ENCODE measurements around the gene CFAP91.
A peak's percentile ranks its signal among the peaks of the same experiment; 100 is the strongest.

Gene CFAP91

DNA sequence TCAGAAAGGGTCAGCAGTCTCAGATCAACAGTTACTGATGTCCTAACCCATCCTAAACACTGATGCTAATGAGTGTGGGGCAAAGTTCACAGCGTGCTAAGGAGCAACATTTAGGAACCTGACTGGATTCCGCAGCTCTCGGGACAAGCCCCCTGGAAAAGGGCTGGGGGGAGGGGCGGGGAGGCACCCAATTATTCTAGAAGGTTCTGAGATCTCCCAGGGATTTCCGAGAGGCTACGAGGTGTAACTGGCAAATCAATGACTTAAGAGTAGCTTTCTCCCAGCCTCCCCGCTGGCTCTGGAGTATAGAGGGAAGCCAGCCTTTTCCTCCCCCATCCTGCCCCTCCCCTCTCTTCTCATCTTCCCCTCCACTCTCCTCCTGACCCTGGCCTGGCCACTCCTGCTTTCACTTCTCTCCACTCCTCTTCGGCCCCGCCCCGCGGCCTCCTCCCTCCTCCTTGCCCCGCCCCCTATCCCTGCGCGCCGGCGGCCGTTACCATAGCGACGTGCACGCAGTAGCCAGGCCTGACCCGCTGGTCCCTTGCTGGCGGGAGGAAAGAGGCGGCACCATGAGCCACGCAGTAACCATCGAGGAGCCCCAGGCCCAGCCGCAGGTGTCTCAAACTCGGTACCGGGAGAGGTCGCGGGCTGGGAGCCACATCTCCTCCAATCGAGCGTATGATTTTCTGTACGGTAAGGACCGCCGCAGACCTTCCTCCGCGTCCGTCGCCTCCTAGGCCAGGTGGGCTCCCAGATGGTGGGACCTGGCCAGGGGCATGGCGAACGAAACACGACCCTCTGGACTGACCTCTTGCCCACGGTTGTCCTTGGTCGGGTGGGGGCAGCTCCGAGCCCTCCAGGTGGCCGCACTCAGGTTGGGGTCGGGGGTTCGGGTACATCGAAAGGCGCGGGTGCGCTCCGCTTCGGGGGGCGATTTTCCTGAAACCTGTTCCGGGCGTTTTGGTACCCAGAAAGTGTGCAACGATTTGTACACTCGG lies at the start of gene CFAP91:
Gene CFAP91 (plus strand): TSS at position 493 of the 998 bp plus-strand sequence. CDS start 77 bp downstream, at position 570.
- peak; percentile 37 for DNase-seq

DNA sequence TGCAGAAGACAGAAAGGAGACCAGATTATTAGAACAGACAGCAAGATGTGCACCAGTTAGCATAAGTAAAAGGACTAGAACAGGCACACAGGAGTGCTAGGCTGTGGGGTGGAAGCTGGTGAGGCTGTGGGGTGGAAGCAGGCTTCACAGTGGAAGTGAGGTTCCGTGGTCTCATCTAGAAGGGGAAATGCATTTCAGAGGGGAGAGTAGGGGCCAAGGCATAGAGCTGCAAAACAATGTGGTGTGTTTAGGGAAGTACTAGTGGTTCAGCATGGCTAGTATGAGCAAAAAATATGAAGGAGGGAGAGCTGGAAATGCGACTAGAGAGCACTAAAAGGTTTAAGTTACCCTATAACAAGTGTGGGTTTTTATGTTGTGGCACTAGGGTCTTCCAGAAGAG lies 48.9 kb upstream of the CFAP91 start:
- no peak for DNase-seq

DNA sequence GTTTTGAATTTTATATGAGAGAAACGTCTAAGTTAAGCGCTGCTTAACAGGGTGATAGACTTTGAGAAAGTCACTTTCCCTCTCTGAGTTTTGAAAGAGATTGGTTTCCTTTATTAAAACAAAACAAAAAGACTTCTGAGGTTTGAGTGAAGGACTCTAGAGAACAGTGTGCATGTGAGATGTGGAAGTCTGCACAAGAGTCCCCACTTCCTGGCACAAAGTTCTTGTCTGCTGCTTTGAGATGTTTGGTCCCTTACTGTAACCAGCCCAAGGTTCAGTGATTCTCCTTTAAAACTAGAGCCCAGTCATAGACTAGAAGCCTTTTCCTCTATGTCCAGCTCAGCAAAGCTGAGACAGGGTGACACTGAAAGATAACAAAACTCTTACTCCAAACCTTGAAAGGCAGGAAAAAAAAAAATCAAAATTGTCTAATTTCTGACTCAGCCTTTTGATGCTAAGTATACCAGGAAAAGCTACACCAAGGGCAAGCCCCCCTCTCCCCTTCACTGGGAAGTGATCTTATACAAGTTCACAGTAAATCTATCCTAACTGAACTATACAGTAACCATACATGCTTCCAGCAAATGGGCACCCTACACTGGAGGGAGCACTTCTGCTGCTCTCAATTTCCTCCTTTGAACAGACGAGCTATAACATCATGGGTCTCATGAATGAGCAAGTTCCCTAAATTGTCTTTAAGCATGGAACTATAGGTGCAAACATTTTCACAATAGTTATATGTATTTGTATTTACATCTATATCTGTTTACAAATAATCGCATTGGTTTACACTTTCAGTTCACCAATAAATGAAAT lies 44.7 kb upstream of the CFAP91 start:
- no peak for DNase-seq

DNA sequence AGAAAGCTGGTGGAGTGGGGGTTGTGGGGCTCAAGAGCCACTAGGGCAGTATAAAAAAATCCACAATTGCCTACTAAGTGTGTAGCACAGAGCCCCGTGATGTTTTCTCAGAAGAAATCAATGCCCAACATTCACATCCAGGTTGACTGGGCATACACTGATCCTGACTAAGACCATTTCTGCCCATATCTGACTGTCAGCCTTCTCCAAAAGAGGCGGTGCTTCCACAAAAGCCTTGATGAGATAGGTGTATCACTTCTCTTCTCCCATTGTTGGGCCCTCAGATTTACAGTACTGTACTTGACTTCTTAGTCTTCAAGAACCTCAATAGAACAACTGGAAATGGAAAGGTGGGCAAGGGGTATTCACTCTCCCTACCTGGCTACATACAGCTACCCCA lies 43.8 kb upstream of the CFAP91 start:
- no peak for DNase-seq

DNA sequence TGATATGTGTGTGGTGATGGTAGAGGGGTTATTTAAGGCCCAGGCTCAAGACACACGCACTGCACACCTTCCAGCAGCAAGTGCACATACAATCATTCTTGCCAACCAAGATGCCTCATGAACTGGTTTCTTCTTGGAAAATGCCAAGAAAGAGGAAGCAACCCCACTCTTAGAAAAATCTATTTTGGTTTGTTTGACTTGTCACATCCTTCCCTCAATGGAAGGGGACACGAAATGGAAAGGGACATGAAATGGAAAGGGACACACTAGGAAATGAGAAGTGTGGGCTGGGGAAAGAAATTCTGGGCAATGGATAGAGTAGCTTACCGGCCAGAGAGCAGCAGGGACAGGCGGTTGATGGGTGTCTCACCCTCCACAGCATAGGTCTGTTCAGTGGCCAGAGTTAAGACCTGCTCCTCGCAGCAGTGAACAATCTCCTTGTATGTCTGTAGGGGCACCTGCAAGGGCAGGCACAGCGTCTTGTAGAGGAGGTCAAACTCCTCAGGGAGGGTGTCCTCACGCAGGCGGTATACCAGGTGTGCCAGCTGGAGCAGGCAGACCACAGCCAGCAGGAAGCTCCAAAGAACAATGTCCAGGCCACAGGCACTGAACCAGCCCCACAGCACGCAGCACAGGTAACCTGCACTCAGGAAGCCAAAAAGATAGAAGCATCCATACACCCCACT lies 43.1 kb upstream of the CFAP91 start:
- no peak for DNase-seq

DNA sequence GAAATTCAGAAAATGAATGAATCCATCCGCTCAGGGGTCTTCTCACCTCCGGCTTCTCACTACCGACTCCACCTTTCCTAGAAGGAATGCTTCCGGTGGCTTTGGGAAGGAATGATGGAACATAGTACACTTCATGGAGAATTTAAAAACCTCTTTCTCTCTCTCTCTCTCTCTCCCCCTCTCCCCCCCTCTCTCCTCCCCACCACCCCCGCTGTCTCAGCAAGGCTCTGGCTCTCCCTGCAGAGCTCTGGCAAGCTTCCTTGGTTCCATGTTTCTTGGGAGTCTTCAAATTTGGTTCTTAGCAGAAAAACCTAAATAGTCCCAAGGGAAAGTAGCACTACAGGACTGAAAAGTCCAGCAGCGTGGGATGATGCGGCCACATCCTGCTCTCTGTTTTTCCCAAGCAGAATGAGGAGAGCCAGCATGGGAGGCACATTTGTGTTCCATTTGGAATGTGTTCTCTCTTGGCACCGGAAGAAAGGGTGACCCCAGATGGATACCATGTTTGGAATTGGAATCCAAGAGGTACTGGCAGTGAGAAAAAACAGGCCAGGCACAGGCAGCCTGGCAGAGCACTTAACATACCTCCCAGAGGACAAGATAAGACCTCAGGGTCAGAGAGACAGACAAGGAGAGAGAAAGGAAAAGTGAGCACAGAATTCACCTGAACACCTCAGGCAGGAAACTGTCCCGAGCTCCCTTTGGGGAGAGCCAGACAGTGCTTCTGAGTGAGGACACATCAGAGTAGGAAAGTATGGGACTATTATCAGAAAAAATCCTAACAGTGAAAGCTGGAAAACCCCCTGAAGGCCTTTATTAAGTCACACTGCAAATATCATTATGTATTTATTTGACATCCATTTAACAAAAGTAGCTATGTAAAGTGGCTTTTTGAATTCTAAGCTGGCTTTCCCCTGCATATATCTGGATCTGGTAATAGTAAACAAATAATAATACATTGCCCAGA lies 42.1 kb upstream of the CFAP91 start, which contains the start of gene POPDC2:
Gene POPDC2 (minus strand): TSS at position 116 of the 967 bp plus-strand sequence. CDS start 166 bp downstream, outside the sequence.
- DNase-seq, result no peak

DNA sequence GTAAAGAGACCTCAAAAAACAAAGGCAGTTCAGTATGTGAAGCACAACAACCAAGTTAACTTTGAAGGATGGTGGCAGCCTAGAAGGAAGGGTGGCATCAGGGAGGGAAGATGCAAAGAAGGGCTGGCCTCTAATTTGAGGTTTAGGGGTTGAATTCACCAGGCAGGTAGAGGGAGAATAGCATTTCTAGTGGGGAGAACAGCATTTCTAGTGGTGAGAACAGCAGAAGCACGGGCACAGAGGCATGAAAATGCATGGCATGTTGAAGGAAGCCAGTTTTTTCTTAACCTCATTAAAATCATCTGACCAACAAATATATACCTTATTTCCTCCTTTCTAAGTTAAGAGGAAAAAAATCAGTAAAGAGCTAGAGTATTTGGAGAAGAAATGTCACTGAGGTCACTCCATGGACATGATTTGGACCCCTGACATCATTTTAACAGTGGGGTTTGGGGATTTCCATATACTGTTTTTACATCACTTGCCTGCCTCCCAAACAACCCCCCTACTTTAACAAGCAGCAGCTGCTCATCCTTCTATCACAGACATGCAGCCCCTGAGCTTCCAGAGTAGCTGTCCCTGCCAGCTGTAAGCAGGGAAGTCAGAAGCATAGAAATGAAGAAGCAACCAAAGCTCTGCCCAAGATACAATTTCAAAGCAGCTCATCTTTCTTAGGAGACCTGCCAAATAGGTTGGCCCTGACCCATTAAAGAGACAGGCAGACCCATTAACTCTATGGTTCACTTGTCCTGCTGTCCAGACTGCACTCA lies 40.0 kb upstream of the CFAP91 start:
- no peak for DNase-seq

DNA sequence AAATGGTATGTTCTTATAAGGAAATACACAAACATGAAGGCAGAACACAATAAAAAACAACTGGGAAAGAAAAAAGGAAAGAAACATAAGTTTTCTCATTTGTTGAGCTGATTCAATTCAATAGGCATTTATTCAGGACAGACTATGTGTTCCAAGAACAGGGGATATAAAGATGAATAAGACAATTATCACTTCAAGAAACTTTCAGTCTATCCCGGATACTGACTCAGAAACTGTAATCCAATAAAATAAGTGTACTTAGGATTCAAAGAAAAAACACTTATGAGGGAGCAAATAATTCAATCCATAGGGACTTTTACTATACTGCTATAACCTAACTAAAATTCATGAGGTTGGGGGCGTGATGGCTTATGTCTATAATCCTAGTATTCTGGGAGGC lies 38.9 kb upstream of the CFAP91 start:
- no peak for DNase-seq

DNA sequence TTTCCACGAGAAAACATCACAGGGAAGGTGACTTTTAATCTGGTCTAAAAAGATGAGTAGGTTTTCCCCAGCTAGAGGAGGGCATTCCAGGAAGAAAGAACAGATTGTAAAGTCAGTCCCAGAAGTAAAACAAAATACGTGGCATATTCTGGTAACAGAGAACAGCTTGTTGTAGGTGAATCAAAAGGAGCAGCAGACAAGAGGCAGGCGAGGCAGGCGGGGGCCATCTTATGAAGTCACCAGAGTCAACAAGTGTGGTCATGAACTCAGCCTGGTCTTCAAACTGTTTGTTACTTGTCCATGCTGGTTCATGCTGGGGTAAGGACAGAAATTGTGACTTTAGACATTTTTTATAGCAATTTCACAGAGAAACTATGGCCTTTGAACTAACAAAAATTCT lies 38.5 kb upstream of the CFAP91 start:
- no peak for DNase-seq

DNA sequence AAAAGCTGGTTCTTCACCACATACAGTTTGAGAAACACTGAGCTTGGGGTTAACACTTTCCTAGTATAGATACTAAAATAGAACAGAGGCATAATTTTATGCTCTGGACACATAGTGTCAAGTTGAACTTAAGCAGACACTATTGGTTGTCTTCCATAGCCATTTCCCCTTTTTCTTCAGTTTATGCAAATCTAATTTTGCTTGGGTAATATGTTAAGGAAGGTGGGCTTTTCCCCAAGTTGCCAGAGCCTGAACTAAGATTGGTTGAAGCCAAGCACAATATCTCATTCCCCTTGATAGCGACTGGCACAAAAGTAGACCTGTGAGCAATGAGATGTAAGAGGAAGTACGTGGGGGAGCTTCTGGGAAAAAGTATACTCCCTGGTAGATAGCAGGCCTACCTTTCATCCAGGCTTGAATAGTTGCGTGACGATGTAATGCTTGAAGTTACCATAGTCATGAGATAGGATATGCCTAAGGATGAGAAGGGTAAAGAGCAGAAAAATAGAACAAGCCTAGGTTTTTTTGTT lies 37.9 kb upstream of the CFAP91 start:
- DNase-seq, result no peak

DNA sequence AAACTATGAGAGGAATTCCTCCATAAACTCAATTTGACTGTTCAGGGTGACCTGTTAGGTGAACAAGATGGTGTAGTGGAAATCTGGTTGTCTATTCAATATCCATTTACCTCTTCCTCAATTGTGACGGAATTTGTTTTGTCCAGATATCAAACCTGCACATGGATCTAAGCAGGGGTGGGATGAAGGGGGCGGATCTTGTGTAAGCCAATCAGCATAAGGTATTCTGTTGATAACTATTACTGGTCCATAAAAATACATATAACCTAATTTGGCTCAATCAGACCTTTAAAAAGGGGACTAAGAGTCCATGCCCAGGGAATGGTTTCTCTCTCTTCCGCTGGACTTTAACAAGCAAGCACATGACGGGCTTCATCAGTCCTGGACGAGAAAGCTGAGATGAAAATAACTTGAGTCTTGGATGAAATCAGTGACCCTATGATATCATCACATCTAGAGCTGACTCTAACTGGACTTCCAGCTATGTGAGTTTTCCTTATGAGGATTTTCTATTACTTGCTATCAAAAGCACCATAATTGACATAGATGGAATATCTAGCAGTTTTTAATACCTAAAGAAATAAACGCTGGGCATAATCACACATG lies 36.8 kb upstream of the CFAP91 start:
- no peak for DNase-seq

DNA sequence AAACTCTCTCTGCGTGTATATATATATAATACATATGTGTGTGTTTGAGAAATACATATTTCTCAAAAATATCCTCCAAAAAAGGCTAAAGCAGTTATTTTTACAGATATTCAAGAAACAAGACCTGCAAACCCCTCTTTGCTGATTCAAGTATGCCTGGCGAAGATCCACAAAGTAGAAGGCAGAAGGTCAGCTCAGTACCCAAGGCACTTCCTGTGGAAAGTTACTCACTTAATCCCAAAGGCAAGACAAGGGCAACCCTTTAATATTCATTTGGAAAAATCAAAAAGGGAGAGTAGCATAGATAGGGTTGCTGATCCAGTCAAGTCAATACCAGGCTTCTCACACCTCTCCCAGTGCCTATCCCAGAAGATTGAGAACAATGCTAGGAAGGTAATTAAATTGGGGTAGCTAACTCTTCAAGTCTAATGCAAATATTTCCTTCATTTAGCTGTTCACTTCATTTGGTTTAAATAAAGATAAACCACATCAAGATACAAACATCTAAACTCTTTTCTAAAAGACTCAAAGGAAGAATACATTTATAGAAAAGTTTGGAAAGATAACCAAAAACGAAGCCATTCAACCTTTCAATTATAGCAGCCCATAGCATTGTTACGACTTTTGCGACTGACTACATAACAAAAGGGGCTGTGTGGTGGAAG lies 32.8 kb upstream of the CFAP91 start:
- DNase-seq, result no peak

DNA sequence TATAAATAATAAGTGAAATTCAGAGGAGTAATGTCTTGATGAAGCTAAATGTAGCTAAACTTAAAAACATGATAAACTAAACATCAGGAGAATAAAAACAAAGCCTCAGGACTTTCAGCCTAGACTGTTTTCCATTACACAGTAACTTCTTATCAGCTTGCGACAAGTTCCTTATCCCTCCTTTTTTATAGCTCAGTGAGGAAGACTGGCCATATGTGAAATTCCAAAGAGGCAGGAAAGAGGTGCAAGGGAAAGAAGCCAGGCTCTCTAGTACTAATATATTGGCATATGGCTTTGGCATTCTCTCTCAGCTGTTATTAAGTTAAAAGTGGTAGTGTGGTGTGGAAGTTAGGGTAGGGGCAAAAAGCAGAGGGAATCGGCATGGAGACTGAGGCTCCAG lies 30.0 kb upstream of the CFAP91 start:
- DNase-seq, result no peak

DNA sequence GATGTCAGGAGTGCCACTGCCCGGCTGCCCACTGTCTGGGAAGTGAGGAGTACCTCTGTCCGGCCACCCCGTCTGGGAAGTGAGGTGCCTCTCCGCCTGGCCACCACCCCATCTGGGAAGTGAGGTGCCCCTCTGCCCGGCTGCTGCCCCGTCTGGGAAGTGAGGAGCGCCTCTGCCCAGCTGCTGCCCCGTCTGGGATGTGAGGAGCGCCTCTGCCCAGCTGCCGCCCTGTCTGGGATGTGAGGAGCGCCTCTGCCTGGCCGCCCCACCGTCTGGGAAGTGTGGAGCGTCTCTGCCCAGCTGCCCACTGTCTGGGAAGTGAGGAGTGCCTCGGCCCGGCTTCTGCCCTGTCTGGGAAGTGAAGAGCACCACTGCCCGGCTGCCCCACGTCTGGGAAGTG lies 28.9 kb upstream of the CFAP91 start:
- DNase-seq, result no peak

DNA sequence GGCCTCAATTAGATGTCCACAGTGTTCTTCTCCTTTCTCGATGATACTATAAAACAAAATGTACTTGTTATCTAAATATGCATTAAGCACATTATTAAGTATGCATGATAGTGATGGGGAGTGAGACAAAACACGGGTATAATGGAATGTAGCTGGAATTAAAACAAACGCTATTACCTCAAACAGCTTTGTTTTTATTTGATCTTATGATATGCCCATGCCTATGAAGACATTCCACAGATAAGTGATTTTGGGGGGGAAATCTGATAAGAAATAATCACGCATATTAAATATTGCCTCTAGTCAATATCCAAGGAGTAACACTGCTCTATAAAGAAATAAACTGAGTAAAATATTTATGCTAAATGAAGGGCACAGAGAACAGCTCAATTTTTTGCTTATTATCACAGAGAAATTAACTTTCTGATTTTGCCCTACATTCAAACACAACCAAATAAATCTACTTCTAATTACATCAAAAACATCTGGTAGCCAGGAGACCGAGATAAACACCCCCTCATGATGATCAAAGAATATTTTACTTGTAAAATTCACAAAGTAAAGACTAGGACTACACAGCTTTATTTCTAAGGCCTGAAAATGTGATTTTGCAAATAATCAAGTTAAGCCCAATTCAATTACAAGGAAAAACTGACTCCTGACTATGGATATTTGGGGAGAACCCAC lies 27.5 kb upstream of the CFAP91 start:
- no peak for DNase-seq

DNA sequence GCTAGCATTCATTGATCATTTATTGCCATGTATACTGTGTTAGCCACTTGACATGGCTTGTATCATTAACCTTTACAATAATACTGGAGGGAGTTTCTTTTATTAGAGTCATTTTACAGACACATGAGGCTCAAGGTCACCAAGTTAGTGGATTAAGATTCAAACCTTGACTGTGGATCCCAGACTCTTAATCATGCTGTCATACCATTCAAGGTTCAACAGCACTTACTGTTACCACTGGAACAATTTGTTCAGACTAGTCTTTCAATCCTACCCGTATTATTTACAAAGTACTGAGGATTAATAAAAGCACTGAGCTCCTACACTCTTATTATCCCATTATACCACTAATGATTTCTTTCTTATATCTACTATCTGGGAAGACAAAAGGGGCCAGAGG lies 26.8 kb upstream of the CFAP91 start:
- no peak for DNase-seq

DNA sequence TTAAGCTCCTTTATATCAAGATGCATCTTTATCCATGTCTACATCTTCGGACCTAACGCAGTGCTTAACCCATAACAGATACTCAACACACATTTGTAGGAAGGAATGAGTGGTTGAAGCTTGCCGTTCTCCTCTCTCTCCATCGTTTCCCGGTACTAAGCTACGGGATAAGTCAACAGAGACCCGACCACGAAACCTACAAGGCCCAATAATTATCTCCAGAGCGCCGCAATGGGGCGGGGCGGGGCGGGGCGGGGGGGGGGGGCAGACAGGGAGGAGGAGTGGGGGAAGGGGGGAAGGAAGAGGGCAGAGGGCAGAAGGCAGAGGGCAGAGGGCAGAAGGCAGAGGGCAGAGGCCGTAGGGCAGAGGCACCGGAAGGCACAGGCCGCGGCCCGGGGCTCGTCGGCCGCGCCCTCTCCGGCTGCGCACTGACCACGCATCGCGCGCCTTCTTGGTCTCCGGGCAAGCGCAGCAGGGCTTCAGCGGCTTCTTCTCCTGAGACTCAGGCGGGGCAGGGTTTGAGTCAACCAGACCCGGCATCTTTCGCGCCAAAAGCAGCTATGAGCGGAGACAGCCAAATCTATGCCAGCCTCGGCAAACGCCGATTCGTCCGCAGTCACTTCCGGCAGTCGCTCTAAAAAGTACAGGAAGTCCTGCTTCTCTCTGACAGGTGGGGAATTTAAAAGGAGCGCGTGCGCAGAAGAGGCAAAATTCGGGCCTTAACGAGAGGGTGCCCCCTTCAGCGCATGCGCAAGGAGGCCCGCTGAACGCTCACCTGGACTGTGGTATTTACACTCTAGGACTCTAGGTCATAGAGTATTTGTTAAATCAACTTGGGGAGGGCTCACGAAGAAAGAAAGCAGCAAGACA lies 25.8 kb upstream of the CFAP91 start, which contains the start of gene COX17:
Gene COX17 (minus strand): TSS at position 636 of the 870 bp plus-strand sequence. CDS start 96 bp downstream, at position 540.
- DNase-seq, result peak; percentile 86

DNA sequence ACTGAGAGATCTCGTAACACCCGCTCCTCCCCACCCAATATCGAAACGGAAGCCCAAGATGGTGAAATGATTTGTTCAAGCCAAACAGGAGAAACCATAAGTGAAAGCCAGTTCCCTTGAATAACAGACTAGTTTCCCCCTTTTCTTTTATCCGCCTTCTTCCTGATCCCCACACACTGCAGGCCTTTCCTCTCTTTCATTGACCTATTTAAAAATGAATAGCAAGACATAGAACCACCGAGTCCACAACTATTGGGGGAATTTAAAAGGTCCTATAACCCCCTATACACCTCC lies 25.2 kb upstream of the CFAP91 start:
- no peak for DNase-seq

All from NCI-H526 treated with DMSO at 0.1 percent for 48 hours (cell line).